ENCODE measurements around the gene HMGCR.
"Not testable (repeated sequence)": the region's sequence is repeated elsewhere in the genome, so short reads cannot be mapped to it uniquely, and the experiment has no call there.

GRCh38 chr5:75319148-75319547, 17.9 kb upstream of the HMGCR start:
- TF ChIP-seq, protein P1, sequence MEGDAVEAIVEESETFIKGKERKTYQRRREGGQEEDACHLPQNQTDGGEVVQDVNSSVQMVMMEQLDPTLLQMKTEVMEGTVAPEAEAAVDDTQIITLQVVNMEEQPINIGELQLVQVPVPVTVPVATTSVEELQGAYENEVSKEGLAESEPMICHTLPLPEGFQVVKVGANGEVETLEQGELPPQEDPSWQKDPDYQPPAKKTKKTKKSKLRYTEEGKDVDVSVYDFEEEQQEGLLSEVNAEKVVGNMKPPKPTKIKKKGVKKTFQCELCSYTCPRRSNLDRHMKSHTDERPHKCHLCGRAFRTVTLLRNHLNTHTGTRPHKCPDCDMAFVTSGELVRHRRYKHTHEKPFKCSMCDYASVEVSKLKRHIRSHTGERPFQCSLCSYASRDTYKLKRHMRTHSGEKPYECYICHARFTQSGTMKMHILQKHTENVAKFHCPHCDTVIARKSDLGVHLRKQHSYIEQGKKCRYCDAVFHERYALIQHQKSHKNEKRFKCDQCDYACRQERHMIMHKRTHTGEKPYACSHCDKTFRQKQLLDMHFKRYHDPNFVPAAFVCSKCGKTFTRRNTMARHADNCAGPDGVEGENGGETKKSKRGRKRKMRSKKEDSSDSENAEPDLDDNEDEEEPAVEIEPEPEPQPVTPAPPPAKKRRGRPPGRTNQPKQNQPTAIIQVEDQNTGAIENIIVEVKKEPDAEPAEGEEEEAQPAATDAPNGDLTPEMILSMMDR (IDR thresholded peaks at IDR 0.05), result not testable (repeated sequence)
- TF ChIP-seq POLR2A (IDR thresholded peaks at IDR 0.05), result not testable (repeated sequence)
